Right lobe of liver (tissue), 6 donors: ENCODE data around the gene MCOLN3. TPM values are rescaled to one million over a fixed set of nuclear protein-coding genes. Genes with fewer than 3 reads are reported as not detected.
"Not testable (repeated sequence)": the region's sequence is repeated elsewhere in the genome, so short reads cannot be mapped to it uniquely, and the experiment has no call there.

Experiments
- ATAC-seq, 4 donors: fragments of 200-7000 bp; cut with Tn5 transposase; one replicate each; pipeline ENCODE4 v1.9.1; 2020; ENCODE audit warnings: mild to moderate bottlenecking in 4 of 4, moderate library complexity in 4 of 4
- DNase-seq, 3 donors: peaks; one replicate each; pipeline ENCODE4 v3.0.0-alpha.2; 2020
- H3K27ac ChIP-seq, 3 donors: fragments of 200-600 bp; one replicate each; pipeline ENCODE4 v1.8.0; 2022
- H3K27me3 ChIP-seq, 2 donors: fragments of 200-600 bp; one replicate each; pipeline ENCODE4 v1.8.0; 2022
- H3K36me3 ChIP-seq, 4 donors: fragments of 200-600 bp; sonication (generic) in 1 of 4; one replicate each; pipeline versions ENCODE4 v1.5.1 to v1.8.0; 2017 to 2022; ENCODE audit warnings: control low read depth in 1 of 4
- H3K4me1 ChIP-seq, 4 donors: fragments of 200-600 bp; sonication (generic) in 1 of 4; one replicate each; pipeline versions ENCODE4 v1.5.1 to v1.8.0; 2017 to 2022; ENCODE audit warnings: control low read depth in 1 of 4
- H3K4me3 ChIP-seq, 3 donors: fragments of 200-600 bp; one replicate each; pipeline ENCODE4 v1.8.0; 2022
- H3K9me3 ChIP-seq, 4 donors: fragments of 200-600 bp; sonication (generic) in 1 of 4; one replicate each; pipeline versions ENCODE4 v1.5.1 to v1.8.0; 2017 to 2022; ENCODE audit warnings: control low read depth in 1 of 4
- CTCF ChIP-seq, 4 donors: fragments of 200-600 bp in 3 of 4; fragments of 450-650 bp in 1 of 4; IDR thresholded peaks; one replicate each; pipeline versions ENCODE4 v1.5.1 to v1.8.0; 2016 to 2022; ENCODE audit warnings: antibody characterized with exemption in 4 of 4, mild to moderate bottlenecking in 2 of 4
- POLR2A ChIP-seq: fragments of 450-650 bp; IDR thresholded peaks from one replicate; pipeline ENCODE4 v1.6.1; 2017; ENCODE audit warnings: antibody characterized with exemption, mild to moderate bottlenecking
- WGBS: methylation state at CpG from one replicate; pipeline ENCODE4 v1.1.6; 2018; ENCODE audit warnings: low coverage, low lambda C conversion rate; ENCODE audit not compliant: insufficient coverage; ENCODE audit errors: missing lambda C conversion rate; 5-methylcytosine and 5-hydroxymethylcytosine counted together
- intact Hi-C, 2 donors: fragments of 100-400 bp; cut with DNase I; formaldehyde crosslinking; loops; one replicate each; pipeline versions ENCODE4 v1.11.2 to v1.14.1; 2022
- total RNA-seq, 6 experiments: library from RNA; depleted of rRNA in 2 of 6; stranded (reverse); fragments of >200 nt in 2 of 6; fragmentation: NEBNext Ultra II Directional in 3 of 6; extraction: Animal tissue kit (Norgen Biotek cat#: 25700) in 3 of 6; gene quantifications; one replicate each; pipeline versions ENCODE4 v1.1.0 to v1.2.4, GENCODE V29; 2016 to 2023
- donor health status: DM: no; HTN: yes; CAD: no.
- donor health status: DM: no; HTN: no; CAD: no.
- donor health status: DM: no; HTN: no; CAD: no.
- donor health status: DM: no; HTN: yes; CAD: no.
- donor health status: DM: no; HTN: yes; CAD: no.

The MCOLN3 gene
- total RNA-seq, 6 experiments from 2014 or later: 0.09 to 0.26 (median 0.15) TPM

- ATAC-seq (peak in 2 of 4 donors; percentile 13 to 20), DNase-seq (no peak)
- intact Hi-C loops: no loop called here
- H3K4me1 ChIP-seq: peaks cover 0 to 20% (median 9%) of the 10 kb centered on the region in 4 donors
- H3K27ac ChIP-seq: no peak overlapping the region
- 53% methylated on average over 8 of the region's 10 CpGs for WGBS
- TF ChIP-seq CTCF (IDR thresholded peaks at IDR 0.05): no peak
- no peak for TF ChIP-seq POLR2A
- peaks cover 0 to 24% of the 10 kb centered on the region in 2 donors for H3K27me3 ChIP-seq
- no peak overlapping the region for H3K4me3 ChIP-seq
- no peaks in the 10 kb centered on the region for H3K9me3 ChIP-seq
- H3K36me3 ChIP-seq: no peaks in the 10 kb centered on the region
These were observed 52.6 kb downstream of the MCOLN3 start for GRCh38 chr1:84995484-84996334.

- Histone ChIP-seq H3K36me3 (no peaks in the 10 kb centered on the region), H3K4me1 (peaks cover 0 to under 1% (median 0%) of the 10 kb centered on the region in 4 donors), H3K9me3 (no peaks in the 10 kb centered on the region), H3K27me3 (no peaks in the 10 kb centered on the region), H3K4me3 (no peak overlapping the region), H3K27ac (no peak overlapping the region)
- 48% methylated on average over 8 of the region's 8 CpGs for WGBS
- no peak for DNase-seq
- peak in 1 of 4 donors; percentile 23 for ATAC-seq
- no peak for TF ChIP-seq POLR2A
- TF ChIP-seq CTCF (IDR thresholded peaks at IDR 0.05): no peak
- intact Hi-C loops: no loop called here
These were observed 57.0 kb downstream of the MCOLN3 start for GRCh38 chr1:84991097-84991920.

- Histone ChIP-seq H3K9me3 (no peaks in the 10 kb centered on the region), H3K36me3 (no peaks in the 10 kb centered on the region), H3K4me3 (no peak overlapping the region), H3K4me1 (no peaks in the 10 kb centered on the region), H3K27ac (no peak overlapping the region), H3K27me3 (no peaks in the 10 kb centered on the region)
- intact Hi-C loops: no loop called here
- no peak for ATAC-seq
- 43% methylated on average over 2 of the region's 2 CpGs for WGBS
- no peak for TF ChIP-seq POLR2A
- no peak for TF ChIP-seq CTCF (IDR thresholded peaks at IDR 0.05)
- no peak for DNase-seq
These were observed 59.7 kb downstream of the MCOLN3 start for GRCh38 chr1:84988588-84988987.

GRCh38 chr1:84986561-84986960 lies 61.7 kb downstream of the MCOLN3 start:
- H3K4me3 ChIP-seq, H3K9me3 ChIP-seq, intact Hi-C loops, H3K36me3 ChIP-seq, H3K27ac ChIP-seq, ATAC-seq, DNase-seq, H3K4me1 ChIP-seq, H3K27me3 ChIP-seq: not testable (repeated sequence)
- WGBS: 69% methylated on average over 3 of the region's 3 CpGs

GRCh38 chr1:84985365-84985764 lies 62.9 kb downstream of the MCOLN3 start:
- DNase-seq: no peak

More at GRCh38 chr1:84985365-84985764, 62.9 kb downstream of the MCOLN3 start:
- Histone ChIP-seq H3K36me3 (no peaks in the 10 kb centered on the region), H3K4me1 (no peaks in the 10 kb centered on the region), H3K9me3 (no peaks in the 10 kb centered on the region), H3K27ac (no peak overlapping the region), H3K4me3 (no peak overlapping the region), H3K27me3 (no peaks in the 10 kb centered on the region)
- no peak for TF ChIP-seq CTCF (IDR thresholded peaks at IDR 0.05)
- no peak for TF ChIP-seq POLR2A
- no peak for ATAC-seq
- intact Hi-C loops: no loop called here
